Fibroblast of skin of right quadriceps (primary cell): Measurements from ENCODE around the gene CCL3.
"Not testable (repeated sequence)": the region's sequence is repeated elsewhere in the genome, so short reads cannot be mapped to it uniquely, and the experiment has no call there.

Experiments used
- DNase-seq: peaks from one replicate; pipeline ENCODE4 v3.0.0-alpha.2; 2013

The CCL3 gene

GRCh38 chr17:36089888-36090836 lies at the start of gene CCL3:
CCL3 (minus strand) TSS chr17:36090143; CDS start chr17:36090058, 85 bp downstream.
- no peak for DNase-seq

DNA sequence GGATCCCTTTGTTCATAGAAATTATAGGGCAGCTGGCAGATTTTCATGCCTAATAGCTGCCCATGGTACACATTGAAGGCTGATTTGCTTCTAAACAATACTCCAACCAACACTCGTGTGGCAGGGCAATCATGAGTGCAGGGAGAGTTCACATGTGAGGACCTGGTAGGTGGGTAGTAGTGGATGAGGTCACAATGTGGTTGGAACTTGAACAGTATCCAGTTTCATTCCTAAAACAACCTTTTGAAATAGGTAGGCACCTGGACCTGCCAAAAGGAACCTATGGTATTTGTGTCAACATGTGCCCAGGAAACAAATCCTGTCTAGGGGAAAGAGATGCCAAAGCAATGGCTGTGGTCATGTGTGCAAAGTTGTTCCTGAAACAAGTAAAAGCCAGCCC lies 46.5 kb upstream of the CCL3 start:
- no peak for DNase-seq

DNA sequence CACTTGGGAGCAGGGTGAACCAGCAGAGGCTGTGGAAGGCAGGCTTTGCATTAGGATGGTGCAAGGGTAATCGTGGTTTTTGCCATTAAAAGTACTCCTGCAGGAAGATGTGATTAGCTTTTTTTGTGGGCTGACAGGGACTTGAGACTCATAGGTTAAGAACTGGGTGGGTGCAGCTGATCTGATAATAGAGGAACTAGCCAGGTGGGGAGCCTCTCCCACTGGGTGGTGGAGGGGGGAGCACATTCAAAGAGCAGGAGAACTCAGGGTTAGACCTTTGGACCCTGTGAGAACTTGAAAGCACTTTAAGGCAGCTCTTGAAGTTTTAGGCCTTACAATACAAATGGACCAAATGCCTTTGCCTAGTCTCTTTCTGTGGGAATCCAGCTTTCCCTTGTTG lies 46.1 kb upstream of the CCL3 start:
- DNase-seq: no peak

DNA sequence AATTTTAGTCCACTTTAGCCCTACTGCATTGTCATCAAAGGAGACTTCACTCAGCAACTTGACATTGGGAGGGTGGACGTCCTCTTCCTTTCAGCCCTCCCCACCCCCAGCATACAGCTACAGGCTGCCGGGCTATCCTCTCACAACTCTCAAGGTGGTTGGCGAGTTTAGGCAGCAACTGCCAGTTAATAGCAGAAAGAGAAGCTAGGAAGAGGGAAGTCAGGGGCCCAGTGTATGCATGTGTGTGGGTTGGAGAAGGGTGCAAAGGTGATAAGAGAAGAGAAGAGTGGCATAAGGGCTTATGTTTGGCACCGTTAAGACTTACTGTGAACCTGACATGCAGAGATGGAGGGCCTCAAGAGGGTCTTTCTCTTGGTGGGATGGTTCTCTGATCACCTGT lies 45.5 kb upstream of the CCL3 start:
- DNase-seq: no peak

- DNase-seq: no peak
These were observed 43.8 kb upstream of the CCL3 start for GRCh38 chr17:36133602-36134236.

GRCh38 chr17:36132421-36132831 lies 42.5 kb upstream of the CCL3 start:
- no peak for DNase-seq

- no peak for DNase-seq
These were observed 42.0 kb upstream of the CCL3 start for GRCh38 chr17:36131931-36132330.

GRCh38 chr17:36131421-36131820 lies 41.5 kb upstream of the CCL3 start:
- DNase-seq: no peak

GRCh38 chr17:36130346-36130745 lies 40.4 kb upstream of the CCL3 start:
- no peak for DNase-seq

- DNase-seq: no peak
These were observed 39.7 kb upstream of the CCL3 start for GRCh38 chr17:36129616-36130015.

DNA sequence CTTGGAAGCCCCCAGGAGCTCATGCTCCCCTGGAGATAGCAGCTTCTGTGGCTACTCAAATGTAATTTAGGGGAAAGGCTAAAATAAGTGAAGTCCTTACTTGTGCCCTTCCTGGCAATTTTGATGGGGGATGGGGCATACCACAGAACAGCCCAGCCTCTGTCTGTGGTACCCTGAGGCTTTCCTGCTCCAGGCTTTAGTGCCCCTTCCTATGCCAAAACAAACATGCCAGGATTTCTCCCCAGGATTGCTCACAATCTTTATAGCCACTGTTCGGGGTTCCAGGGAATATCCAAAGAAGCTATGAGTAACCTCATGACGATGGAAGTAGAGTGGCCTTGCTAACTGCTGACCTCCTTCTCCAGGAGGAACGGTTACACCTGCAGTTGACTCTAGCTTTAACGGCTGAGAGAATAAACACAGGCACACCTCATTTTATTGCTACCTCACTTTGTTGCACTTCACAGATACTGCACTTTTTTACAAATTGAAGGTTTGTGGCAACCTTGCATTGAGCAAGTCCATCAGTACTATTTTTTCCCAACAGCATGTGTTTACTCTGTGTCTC lies 38.6 kb upstream of the CCL3 start:
- no peak for DNase-seq

GRCh38 chr17:36127911-36128310 lies 38.0 kb upstream of the CCL3 start:
- DNase-seq: no peak

DNA sequence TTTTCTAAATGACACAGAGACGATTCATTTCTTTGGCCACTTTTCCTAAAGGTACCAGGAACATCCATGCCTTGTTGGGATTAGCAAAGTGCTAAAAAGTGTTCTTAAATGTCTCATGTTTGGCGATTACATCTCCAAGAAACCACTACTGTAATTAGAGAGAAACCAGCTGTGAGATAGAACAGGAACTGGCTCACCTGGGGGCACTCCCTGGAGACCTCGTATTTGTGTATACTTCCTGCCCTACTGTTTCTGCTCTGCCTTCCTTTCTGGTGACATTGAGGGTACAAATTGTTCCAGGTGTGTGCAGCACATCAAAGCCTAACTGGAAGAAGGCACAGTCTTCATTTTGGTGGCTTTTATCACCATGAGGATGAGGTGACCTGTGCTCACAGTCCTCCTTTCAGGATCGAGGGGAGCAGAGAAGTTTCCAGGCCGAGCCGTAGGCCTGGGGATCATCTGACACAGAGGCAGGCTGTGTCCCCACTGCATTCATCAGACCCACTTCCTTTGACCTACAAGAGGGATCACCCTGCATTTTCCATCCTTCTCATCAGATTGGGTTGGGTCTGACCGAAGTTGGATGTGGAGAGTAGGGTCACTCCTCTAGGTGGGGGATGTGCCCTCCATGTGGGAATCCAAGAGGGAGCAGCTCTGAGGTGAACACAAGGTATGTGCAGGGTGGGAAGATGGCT lies 37.4 kb upstream of the CCL3 start:
- DNase-seq: no peak

DNA sequence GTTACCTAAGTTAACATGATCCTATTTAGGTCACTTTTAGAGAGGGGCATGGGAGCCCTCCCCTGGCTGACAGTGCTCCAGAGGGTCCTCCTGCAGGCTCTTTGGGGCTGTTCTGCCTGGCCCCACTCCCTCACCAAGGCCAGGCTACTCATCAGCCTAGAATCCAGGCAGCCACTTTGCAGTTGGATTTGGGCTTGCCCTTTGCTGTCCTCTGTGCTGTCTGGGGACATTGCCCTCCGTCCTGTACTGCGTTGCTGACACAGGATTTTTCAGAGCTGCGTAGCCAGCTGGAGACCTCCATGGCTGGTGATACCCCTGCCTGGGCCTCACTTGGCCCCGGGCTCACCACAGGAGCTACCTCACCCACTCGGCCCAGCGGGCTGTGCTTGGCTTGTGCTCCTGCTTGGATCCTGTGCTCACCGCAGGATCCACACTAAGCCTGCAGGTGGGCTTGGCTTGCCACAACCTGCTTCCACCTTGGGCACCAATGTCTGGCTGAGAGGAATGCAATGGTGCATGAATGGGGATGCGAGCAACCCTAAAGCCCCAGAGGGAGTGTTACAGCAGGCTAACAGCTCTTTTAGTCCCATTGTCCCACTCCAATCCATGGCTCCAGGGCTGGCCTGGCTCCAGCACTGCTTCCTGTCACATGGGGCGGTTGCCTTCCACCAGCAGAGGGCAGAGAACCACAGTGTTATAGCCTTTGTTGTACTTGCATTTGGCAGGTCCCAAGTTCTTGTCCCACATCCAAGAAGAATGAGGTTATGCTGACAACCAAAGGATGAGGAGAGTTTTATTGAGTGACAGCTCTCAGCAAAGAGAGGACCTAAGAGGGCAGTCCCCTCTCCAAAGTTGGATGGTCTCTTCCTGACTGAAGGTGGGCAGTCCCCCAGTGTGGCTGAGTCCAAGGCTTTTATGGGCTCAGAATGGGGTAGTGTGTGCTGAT lies 35.2 kb upstream of the CCL3 start:
- DNase-seq: no peak

GRCh38 chr17:36123431-36123830 lies 33.5 kb upstream of the CCL3 start:
- no peak for DNase-seq

DNA sequence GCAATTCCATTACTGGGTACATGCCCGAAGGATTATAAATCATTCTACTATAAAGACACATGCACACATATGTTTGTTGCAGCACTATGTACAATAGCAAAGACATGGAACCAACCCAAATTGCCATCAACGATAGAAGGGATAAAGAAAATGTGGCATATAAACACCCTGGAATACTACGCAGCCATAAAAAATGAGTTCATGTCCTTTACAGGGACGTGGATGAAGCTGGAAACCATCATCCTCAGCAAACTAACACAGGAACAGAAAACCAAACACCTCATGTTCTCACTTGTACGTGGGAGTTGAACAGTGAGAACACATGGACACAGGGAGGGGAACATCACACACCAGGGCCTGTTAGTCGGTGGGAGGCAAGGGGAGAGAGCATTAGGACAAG lies 31.2 kb upstream of the CCL3 start:
- DNase-seq: not testable (repeated sequence)

- DNase-seq: no peak
These were observed 30.3 kb upstream of the CCL3 start for GRCh38 chr17:36120221-36120620.

DNA sequence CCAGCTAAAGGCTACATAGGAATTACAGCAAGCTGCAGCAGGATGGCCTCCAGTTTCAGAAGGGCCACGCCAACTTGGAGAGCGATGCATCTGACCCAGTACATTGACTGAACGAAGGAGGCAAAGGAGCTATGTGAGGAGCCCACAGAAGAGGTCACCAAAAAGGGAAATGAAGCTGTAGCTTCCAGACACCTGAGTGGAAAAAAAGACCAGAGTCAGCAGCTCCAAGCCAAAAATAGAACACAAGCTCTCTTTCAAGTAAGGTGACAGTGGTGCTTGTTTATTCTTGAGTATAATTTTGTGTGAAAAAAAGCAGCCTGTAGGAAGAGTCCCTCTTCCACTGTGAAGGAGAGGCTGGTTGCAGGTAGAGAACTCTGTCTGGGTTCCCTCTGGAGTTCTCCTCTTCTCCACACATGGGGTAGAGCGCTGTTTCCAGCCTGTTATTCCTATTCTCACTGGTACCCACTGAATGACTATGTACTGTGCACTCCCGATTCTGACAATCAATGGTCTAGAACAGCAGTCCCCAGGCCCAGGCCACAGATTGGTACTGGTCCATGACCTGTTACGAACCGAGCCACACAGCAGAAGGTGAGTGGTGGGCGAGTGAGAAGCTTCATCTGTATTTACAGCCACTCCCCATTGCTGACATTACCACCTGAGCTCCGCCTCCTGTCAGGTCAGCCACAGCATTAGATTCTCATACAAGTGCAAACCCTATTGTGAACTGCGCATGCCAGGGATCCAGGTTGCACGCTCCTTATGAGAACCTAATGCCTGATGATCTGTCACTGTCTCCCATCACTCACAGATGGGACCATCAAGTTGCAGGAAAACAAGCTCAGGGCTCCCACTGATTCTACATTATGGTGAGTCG lies 28.8 kb upstream of the CCL3 start:
- DNase-seq: no peak

- no peak for DNase-seq
These were observed 27.8 kb upstream of the CCL3 start for GRCh38 chr17:36117505-36118382.

GRCh38 chr17:36115649-36115977 lies 25.7 kb upstream of the CCL3 start:
- DNase-seq: not testable (repeated sequence)
